Activated CD8-positive, alpha-beta memory T cell treated with anti-CD3 and anti-CD28 coated beads, Interleukin-2, amount 10 ng/mL, durations not matched to agents 7 days and 5 days (primary cell): ENCODE results near the gene NPPB. TPM values are rescaled to one million over a fixed set of nuclear protein-coding genes. Genes with fewer than 3 reads are reported as not detected.

Experiments used
- ATAC-seq: fragments of 150-1000 bp; cut with Tn5 transposase; one replicate; pipeline ENCODE4 v1.10.0; 2021; ENCODE audit warnings: moderate library complexity
- CTCF ChIA-PET: fragments of 350-600 bp; sonication (Branson Sonifier 250); formaldehyde crosslinking; loops from one replicate; lab custom pipeline; 2021; ENCODE audit warnings: antibody characterized with exemption; lab: Charles Lee
- DNase-seq: peaks from one replicate; pipeline ENCODE4 v3.0.0-alpha.2; 2020
- H3K27ac Mint-ChIP-seq: one replicate; pipeline ENCODE4 v1.8.0; 2021; ENCODE audit warnings: mild to moderate bottlenecking, mixed read lengths
- H3K27me3 Mint-ChIP-seq: one replicate; pipeline ENCODE4 v1.8.0; 2021; ENCODE audit warnings: mixed read lengths
- H3K36me3 Mint-ChIP-seq: one replicate; pipeline ENCODE4 v1.8.0; 2021; ENCODE audit warnings: mild to moderate bottlenecking, mixed read lengths
- H3K4me1 Mint-ChIP-seq: one replicate; pipeline ENCODE4 v1.8.0; 2021; ENCODE audit warnings: mixed read lengths
- H3K4me3 Mint-ChIP-seq: one replicate; pipeline ENCODE4 v1.8.0; 2021; ENCODE audit warnings: mild to moderate bottlenecking, moderate library complexity, mixed read lengths
- H3K9me3 Mint-ChIP-seq: one replicate; pipeline ENCODE4 v1.8.0; 2022; ENCODE audit warnings: low read depth, mixed read lengths
- total RNA-seq, 2 experiments: library from RNA; stranded (reverse); gene quantifications; one replicate each; pipeline ENCODE4 v1.2.3, GENCODE V29; 2021

Gene NPPB
- total RNA-seq, 2 experiments from 2014 or later, result not detected

DNA sequence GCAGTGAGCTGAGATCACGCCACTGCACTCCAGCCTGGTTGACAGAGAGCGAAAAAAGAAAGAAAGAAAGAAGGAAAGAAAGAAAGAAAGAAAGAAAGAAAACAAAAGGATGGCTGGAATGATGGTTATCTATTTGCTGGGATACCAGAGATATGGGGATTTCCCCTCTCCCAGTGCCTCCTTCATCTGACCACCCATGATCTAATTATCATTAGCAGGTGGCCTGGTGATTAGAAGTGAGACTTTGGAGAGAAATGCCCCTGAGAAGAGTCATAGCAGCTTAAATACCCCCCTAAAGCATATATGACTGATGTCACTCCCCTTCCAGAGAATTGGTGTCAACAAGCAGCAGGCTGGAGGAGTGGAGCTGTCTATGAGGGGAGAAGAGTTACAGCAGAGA lies 1.3 kb upstream of the NPPB start:
- Mint-ChIP-seq H3K27ac (no peak overlapping the region), H3K4me1 (peaks cover 2% of the 10 kb centered on the region), H3K4me3 (no peak overlapping the region), H3K36me3 (no peaks in the 10 kb centered on the region), H3K9me3 (no peaks in the 10 kb centered on the region), H3K27me3 (peaks cover 74% of the 10 kb centered on the region)
- ATAC-seq (no peak), DNase-seq (no peak)
- CTCF ChIA-PET, result interaction anchor here (1.0 kb wide), 1 partner anchor 14 kb away, joined by 3 read pairs; no protein-coding TSS in a partner anchor

DNA sequence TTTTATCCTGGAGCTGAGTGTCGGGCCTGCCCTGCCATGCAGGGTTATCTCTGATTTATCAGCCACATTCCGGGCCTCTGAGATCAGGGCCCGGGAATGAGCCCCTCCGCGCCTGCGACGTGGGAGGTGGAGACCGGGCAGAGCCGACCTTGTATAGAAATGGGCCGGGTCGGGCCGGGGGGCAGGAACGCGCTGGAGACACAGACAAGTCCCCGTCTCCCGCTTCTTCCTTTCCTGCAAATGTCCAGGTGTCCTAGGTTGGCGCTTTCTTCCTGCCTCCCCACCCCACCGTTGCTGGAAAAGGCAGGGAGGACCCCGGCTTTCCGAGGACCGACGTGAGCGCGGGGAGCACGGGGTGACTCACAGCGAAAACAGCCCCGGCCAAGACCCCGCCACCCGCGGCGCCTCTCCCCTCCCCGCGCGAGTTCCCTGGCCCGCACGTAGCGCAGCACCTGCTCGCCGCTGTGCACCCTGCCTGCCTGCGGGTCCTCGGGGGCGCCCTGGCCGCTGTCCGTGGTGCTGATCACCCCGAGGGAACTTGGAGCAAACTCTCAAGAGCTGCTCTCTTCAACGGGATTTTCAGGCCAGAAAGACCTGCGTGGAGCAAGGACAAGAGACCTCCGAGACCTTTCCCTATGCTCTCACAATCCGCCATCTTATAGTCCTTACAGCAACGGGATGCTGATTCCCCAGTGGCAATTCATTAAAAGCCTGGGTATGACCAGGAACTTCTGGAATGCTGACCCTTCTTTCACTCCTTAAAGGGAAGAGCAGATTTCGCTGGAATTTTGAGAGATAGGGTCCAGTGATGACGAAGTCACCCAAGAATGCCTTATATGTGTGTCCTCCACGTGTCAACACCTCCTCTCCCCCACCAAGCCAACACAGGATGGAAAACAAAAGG lies 475 bp upstream of the NPPB start:
- Mint-ChIP-seq H3K36me3 (no peaks in the 10 kb centered on the region), H3K4me3 (no peak overlapping the region), H3K9me3 (no peaks in the 10 kb centered on the region), H3K27ac (no peak overlapping the region), H3K4me1 (peaks cover 2% of the 10 kb centered on the region), H3K27me3 (peaks cover 71% of the 10 kb centered on the region)
- CTCF ChIA-PET, result interaction anchor here (1.0 kb wide), 1 partner anchor 14 kb away, joined by 3 read pairs; no protein-coding TSS in a partner anchor
- DNase-seq, result peak; percentile 82
- peak; percentile 88 for ATAC-seq

DNA sequence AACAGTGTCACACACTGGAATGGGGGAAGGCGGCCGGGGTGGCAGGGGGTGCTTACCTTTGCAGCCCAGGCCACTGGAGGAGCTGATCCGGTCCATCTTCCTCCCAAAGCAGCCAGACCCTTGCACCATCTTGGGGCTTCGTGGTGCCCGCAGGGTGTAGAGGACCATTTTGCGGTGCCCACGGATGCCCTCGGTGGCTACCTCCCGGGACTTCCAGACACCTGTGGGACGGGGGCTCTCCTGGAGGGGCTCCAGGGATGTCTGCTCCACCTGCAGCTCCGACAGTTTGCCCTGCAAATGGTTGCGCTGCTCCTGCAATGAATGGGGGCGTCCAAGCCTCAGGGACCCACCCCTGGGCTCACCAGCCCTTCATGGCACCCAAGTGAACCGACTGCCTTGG lies 587 bp downstream of the NPPB start:
- peaks cover 2% of the 10 kb centered on the region for H3K4me1 Mint-ChIP-seq
- H3K9me3 Mint-ChIP-seq, result no peaks in the 10 kb centered on the region
- no peak overlapping the region for H3K4me3 Mint-ChIP-seq
- no peak overlapping the region for H3K27ac Mint-ChIP-seq
- DNase-seq (no peak), ATAC-seq (no peak)
- H3K27me3 Mint-ChIP-seq, result peaks cover 72% of the 10 kb centered on the region
- CTCF ChIA-PET, result no interaction called here
- no peaks in the 10 kb centered on the region for H3K36me3 Mint-ChIP-seq

DNA sequence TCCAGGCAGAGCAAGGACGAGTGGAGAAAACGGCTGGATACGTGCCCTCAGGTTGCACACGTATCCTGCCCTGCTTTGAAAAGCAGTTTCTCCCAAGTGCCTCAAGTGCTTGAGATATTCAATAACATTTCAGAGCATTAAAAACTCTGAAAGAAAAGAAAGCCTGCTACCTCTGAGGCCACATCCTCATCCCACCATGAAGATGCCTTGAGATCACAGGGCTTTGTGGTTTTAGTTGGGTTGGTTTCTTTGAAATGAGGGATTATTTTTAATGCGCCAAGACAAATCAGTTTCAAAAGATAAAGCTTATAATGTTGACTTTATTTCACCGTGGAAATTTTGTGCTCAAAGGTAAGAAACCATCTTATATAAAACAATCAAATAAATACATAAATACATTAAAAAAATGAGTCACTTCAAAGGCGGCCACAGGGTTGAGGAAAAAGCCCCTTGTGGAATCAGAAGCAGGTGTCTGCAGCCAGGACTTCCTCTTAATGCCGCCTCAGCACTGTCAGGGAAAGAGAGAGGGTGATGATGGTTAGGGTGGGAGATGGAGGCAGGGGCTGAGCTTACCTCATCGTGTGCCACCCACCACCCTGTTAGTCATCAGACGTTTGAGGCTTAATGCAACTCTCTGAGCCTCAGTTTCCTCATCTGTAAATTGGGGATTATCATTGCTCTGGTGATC lies 1.4 kb downstream of the NPPB start:
- H3K27ac Mint-ChIP-seq, result no peak overlapping the region
- peaks cover 72% of the 10 kb centered on the region for H3K27me3 Mint-ChIP-seq
- CTCF ChIA-PET, result no interaction called here
- H3K9me3 Mint-ChIP-seq, result no peaks in the 10 kb centered on the region
- H3K36me3 Mint-ChIP-seq, result no peaks in the 10 kb centered on the region
- no peak for DNase-seq
- ATAC-seq, result no peak
- no peak overlapping the region for H3K4me3 Mint-ChIP-seq
- peaks cover 2% of the 10 kb centered on the region for H3K4me1 Mint-ChIP-seq

DNA sequence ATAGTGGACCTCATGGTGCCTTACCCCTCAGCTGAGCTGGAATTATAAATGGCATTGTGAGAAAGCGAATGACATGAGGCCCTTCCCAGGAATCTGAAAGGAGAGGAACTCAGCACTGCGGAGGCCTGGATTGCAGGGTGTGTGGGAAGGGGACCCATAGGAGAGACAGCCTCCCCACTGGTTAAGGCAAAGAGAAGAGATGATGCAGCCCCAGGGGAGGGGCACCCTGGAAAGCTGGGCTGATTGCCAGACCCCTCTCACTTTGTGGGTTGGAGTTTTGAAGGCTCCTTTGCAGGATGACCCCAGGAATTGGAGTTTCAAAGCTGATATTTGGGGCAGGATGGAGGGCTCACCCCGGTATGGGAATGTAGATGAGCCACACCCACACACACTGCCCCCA lies 2.0 kb downstream of the NPPB start:
- H3K27ac Mint-ChIP-seq, result no peak overlapping the region
- DNase-seq (no peak), ATAC-seq (no peak)
- no peak overlapping the region for H3K4me3 Mint-ChIP-seq
- no peaks in the 10 kb centered on the region for H3K9me3 Mint-ChIP-seq
- peaks cover 2% of the 10 kb centered on the region for H3K4me1 Mint-ChIP-seq
- CTCF ChIA-PET, result no interaction called here
- H3K36me3 Mint-ChIP-seq, result no peaks in the 10 kb centered on the region
- peaks cover 70% of the 10 kb centered on the region for H3K27me3 Mint-ChIP-seq

DNA sequence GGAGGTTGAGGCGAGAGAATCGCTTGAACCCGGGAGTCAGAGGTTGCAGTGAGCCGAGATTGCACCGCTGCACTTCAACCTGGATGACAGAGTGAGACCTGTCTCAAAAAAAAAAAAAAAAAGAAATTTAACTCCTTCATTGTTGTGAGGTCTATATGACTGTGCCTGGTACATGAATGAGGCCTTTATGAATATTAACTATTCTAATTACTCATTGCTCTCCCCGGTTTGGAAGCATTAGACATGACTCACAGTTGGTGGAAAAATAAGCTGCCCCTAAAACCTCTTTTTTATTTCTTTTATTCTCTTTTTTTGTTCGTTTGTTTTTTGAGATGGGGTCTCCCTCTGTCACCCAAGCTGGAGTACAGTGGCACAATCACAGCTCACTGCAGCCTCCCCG lies 3.3 kb downstream of the NPPB start:
- ATAC-seq (no peak), DNase-seq (no peak)
- H3K9me3 Mint-ChIP-seq, result no peaks in the 10 kb centered on the region
- H3K4me3 Mint-ChIP-seq, result no peak overlapping the region
- no peaks in the 10 kb centered on the region for H3K36me3 Mint-ChIP-seq
- CTCF ChIA-PET, result no interaction called here
- peaks cover 2% of the 10 kb centered on the region for H3K4me1 Mint-ChIP-seq
- H3K27ac Mint-ChIP-seq, result no peak overlapping the region
- H3K27me3 Mint-ChIP-seq, result peaks cover 57% of the 10 kb centered on the region

DNA sequence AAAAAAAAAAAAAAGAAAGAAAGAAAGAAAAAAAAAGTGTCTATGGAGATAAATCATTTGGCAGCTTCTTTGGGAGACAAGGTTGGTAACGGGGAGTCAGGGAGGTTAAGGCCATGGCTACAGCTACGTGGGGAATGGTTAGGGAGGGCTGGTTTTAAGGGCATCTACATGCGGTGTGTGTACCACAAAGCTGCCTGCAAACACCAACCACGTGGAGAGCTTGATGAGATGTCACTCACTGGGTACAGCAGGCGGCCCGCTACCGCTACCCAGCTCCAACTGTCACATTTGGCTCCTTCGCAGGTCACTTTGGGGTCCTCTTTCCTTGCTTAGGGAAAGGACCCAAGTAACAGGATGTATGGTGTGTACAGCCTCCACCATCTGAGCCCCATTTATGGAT lies 4.2 kb downstream of the NPPB start:
- H3K4me3 Mint-ChIP-seq, result no peak overlapping the region
- peaks cover 48% of the 10 kb centered on the region for H3K27me3 Mint-ChIP-seq
- no peak overlapping the region for H3K27ac Mint-ChIP-seq
- H3K36me3 Mint-ChIP-seq, result no peaks in the 10 kb centered on the region
- no peak for DNase-seq
- CTCF ChIA-PET, result interaction anchor here (0.8 to 1.8 kb wide), 2 partner anchors 16 to 40 kb away, joined by 3 read pairs; no protein-coding TSS in a partner anchor
- peaks cover 2% of the 10 kb centered on the region for H3K4me1 Mint-ChIP-seq
- no peaks in the 10 kb centered on the region for H3K9me3 Mint-ChIP-seq
- ATAC-seq, result no peak

DNA sequence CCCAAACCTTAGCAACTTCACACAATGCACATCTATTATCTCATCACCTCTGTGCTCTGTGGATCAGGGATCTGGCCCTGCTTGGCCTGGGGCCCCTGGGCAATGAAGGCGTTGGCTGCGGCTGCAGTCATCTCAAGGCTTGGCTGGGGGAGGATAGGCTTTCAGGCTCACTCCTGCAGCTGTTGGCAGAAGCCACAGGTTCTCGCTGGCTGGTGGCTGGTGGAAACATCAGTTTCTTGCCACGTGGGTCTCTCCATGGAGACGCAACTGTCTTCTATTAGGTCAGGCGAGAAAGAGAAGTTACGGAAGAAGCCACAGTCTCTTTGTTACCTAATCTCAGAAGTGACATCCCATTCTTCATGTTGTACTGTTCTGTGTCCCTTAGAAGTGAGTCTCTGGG lies 7.6 kb downstream of the NPPB start:
- no peak overlapping the region for H3K4me3 Mint-ChIP-seq
- peaks cover 16% of the 10 kb centered on the region for H3K27me3 Mint-ChIP-seq
- DNase-seq, result no peak
- no peaks in the 10 kb centered on the region for H3K4me1 Mint-ChIP-seq
- ATAC-seq, result no peak
- no peaks in the 10 kb centered on the region for H3K36me3 Mint-ChIP-seq
- CTCF ChIA-PET, result interaction anchor here (2.6 kb wide), 1 partner anchor 13 kb away, joined by 6 read pairs; no protein-coding TSS in a partner anchor
- H3K9me3 Mint-ChIP-seq, result no peaks in the 10 kb centered on the region
- no peak overlapping the region for H3K27ac Mint-ChIP-seq

DNA sequence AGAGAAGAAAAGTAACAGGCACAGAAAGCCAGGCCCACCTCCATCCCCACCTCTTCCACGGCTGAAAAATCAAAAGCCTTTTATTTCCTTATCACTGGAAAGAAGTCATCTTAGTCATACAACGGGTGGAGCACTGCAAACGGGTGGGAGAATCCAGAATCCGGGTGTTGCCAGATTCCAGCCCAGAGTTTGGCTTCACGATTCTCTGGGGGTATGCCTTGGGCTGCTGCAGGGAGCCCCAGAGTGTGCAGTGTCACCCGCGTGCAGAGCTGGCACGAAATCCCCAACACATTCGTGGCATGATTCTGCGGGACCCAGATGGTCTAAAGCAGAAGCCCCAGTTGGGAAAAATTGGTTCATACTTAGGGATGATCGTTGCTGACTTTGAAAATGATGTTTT lies 8.6 kb downstream of the NPPB start:
- H3K27me3 Mint-ChIP-seq, result peaks cover 12% of the 10 kb centered on the region
- H3K4me1 Mint-ChIP-seq, result no peaks in the 10 kb centered on the region
- H3K27ac Mint-ChIP-seq, result no peak overlapping the region
- H3K9me3 Mint-ChIP-seq, result no peaks in the 10 kb centered on the region
- peaks cover 3% of the 10 kb centered on the region for H3K36me3 Mint-ChIP-seq
- no peak for ATAC-seq
- DNase-seq, result no peak
- CTCF ChIA-PET, result interaction anchor here (1.0 kb wide), 1 partner anchor 12 kb away, joined by 4 read pairs; no protein-coding TSS in a partner anchor
- no peak overlapping the region for H3K4me3 Mint-ChIP-seq

DNA sequence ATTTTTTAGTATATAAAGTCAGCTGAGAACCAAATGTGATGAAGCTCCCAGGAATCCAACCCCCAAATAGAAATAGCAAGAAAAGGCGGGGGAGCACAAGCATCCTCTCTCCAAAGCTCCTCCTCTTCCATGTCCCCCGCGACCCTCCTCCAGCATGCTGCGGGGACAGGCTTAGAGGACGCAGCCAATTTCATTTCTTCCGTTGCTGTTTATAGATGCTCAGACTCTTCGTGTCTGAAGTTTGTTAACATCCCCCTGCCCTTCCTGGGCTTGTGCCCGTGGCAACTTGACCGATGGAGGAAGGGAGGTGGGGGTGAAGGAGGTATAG lies 10.4 kb downstream of the NPPB start:
- H3K27ac Mint-ChIP-seq, result no peak overlapping the region

DNA sequence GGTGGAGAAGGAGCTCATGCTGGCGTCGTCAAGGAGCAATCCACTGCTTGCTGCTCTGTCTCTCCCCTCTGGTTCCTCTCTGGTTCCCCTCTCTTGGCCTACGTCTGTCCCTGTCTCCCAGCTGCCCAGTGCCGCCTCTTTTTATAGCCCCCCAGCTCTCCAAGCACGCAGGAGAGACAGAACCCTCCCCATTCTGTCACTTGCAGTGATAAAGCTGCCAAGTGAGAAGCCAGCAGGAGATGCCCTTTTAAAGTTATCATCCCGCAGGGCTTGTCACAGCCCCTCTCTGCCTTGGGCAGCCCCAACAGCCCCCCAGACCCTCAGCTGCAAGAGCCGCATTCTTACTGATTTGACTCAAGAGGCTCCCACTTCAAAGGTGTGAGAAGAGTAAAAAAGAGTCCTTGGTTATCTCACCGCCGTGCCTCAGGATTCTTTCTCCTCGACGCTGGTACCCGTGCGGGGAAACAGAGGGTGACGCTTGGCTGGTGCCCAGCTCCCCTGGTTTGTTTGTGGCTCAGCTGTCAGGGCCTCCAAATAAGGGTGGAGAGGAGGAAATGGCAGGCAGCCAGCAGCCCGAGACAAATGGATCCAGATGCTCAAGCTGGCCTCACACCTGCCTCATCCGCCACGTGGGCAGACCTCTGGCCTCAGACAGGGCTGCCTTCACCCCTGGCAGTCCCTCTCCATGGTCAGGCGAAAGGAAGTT lies 10.9 kb downstream of the NPPB start, which contains the start of gene NPPA:
Gene NPPA, minus strand, starts transcription at position 117 of the 706 bp plus-strand sequence. Its CDS starts 99 bp downstream, at position 18.
- Mint-ChIP-seq H3K4me1 (no peaks in the 10 kb centered on the region), H3K27me3 (peaks cover 2% of the 10 kb centered on the region), H3K9me3 (no peaks in the 10 kb centered on the region), H3K4me3 (no peak within 1 kb of the TSS), H3K36me3 (peaks cover 3% of the 10 kb centered on the region), H3K27ac (no peak within 1 kb of the TSS)
- no peak for DNase-seq
- CTCF ChIA-PET, result interaction anchor here (1.5 kb wide), 1 partner anchor 9 kb away, joined by 9 read pairs; no protein-coding TSS in a partner anchor
- no peak for ATAC-seq

More for the DNA sequence above, 10.4 kb downstream of the NPPB start:
- DNase-seq (no peak), ATAC-seq (no peak)
- Mint-ChIP-seq H3K27me3 (peaks cover 6% of the 10 kb centered on the region), H3K9me3 (no peaks in the 10 kb centered on the region), H3K36me3 (peaks cover 3% of the 10 kb centered on the region), H3K4me3 (no peak overlapping the region), H3K4me1 (no peaks in the 10 kb centered on the region)
- CTCF ChIA-PET, result interaction anchor here (1.5 kb wide), 1 partner anchor 10 kb away, joined by 9 read pairs; no protein-coding TSS in a partner anchor

DNA sequence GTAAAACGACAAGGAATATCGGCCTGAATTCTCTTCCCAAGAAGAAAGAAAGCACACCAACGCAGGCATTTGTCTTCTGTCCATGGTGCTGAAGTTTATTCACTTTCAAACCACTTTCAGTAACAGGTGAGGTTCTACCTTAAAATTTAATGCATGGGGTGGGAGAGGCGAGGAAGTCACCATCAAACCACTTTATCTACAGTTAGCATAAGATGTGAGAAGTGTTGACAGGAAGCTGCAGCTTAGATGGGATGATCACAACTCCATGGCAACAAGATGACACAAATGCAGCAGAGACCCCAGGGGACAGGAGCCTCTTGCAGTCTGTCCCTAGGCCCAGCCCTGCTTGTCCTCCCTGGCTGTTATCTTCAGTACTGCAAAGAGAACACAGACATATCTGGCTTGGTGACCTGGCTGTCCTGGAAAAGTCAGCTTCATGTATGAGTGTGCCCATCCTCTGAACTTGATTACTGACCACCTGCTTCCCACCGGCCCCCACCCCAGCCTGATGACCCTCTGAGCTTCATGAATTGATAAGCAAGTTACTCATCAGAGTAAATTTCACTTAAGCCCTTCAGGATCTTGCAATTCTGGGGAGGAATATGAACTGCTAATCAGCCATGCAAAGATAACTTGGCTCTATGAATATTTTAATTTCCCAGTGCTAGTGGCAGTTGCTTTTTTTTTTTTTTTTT lies 13.0 kb downstream of the NPPB start:
- H3K36me3 Mint-ChIP-seq, result peaks cover 4% of the 10 kb centered on the region
- no peaks in the 10 kb centered on the region for H3K9me3 Mint-ChIP-seq
- no peak for DNase-seq
- CTCF ChIA-PET, result interaction anchor here (0.7 to 0.9 kb wide), 2 partner anchors 14 to 148 kb away, joined by 3 to 4 read pairs; no protein-coding TSS in a partner anchor
- ATAC-seq, result no peak
- H3K4me3 Mint-ChIP-seq, result no peak overlapping the region
- H3K4me1 Mint-ChIP-seq, result no peaks in the 10 kb centered on the region
- no peaks in the 10 kb centered on the region for H3K27me3 Mint-ChIP-seq
- H3K27ac Mint-ChIP-seq, result no peak overlapping the region
